A549 (cell line): Measurements from ENCODE around the gene ADCY10. TPM values are rescaled to one million over a fixed set of nuclear protein-coding genes. Genes with fewer than 3 reads are reported as not detected.

Experiments
- ATAC-seq, 2 experiments: fragments of 200-7000 bp in 1 of 2; fragments of >200 bp in 1 of 2; cut with Nextera tagmentation in 1 of 2; cut with Tn5 transposase in 1 of 2; 3 replicates each; pipeline versions ENCODE4 v1.8.0 to v1.9.1; 2018 to 2020; ENCODE audit warnings: mild to moderate bottlenecking in 1 of 2, moderate library complexity in 1 of 2
- CTCF ChIA-PET: fragments of 300-600 bp; sonication (Branson Sonifier 250); formaldehyde crosslinking; extraction: SDS; loops from one replicate; lab custom pipeline; 2021; ENCODE audit warnings: antibody characterized with exemption, inconsistent platforms; lab: Yijun Ruan, JAX
- POLR2A ChIA-PET: fragments of 350-600 bp; formaldehyde crosslinking; extraction: SDS; loops from one replicate; lab custom pipeline; 2021; ENCODE audit warnings: antibody characterized with exemption, inconsistent platforms; lab: Yijun Ruan, JAX
- DNase-seq, 2 experiments: peaks; one replicate each; pipeline versions ENCODE4 v3.0.0 to v3.0.0-alpha.2; 2011 to 2016; ENCODE audit warnings: low read depth in 1 of 2, low spot score in 1 of 2
- FAIRE-seq: peaks from 2 replicates; lab custom pipeline; 2011; peaks lifted over from hg19 to GRCh38; lab: Jason Lieb, UNC
- H3K27ac ChIP-seq, 2 experiments: fragments of >200 bp; sonication (Bioruptor Twin); formaldehyde crosslinking; 3 replicates each; pipeline ENCODE4 v1.5.1; 2016 to 2017
- H3K4me1 ChIP-seq: fragments of >200 bp; sonication (Bioruptor Twin); formaldehyde crosslinking; 3 replicates; pipeline ENCODE4 v1.6.1; 2016
- H3K4me2 ChIP-seq: fragments of >200 bp; sonication (Bioruptor Twin); formaldehyde crosslinking; 3 replicates; pipeline ENCODE4 v1.6.1; 2016
- H3K4me3 ChIP-seq: fragments of >200 bp; sonication (Bioruptor Twin); formaldehyde crosslinking; 3 replicates; pipeline ENCODE4 v1.5.1; 2016
- H3K9me3 ChIP-seq: fragments of >200 bp; sonication (Bioruptor Twin); formaldehyde crosslinking; 3 replicates; pipeline ENCODE4 v1.6.1; 2016
- BCL3 ChIP-seq: fragments of >200 bp; sonication (Bioruptor Twin); formaldehyde crosslinking; IDR thresholded peaks from 3 replicates; pipeline ENCODE4 v1.6.1; 2016
- EHF ChIP-seq: fragments of 250-450 bp; sonication (Bioruptor Pico); IDR thresholded peaks from 2 replicates; pipeline ENCODE4 v1.5.0; 2020; ENCODE audit warnings: mild to moderate bottlenecking
- ESRRA ChIP-seq: fragments of 150-350 bp; IDR thresholded peaks from 2 replicates; pipeline ENCODE4 v1.6.1; 2014; ENCODE audit warnings: mild to moderate bottlenecking, low read length, borderline replicate concordance
- FOSB ChIP-seq: fragments of 250-450 bp; sonication (Bioruptor Pico); IDR thresholded peaks from 2 replicates; pipeline ENCODE4 v1.5.0; 2020; ENCODE audit warnings: mild to moderate bottlenecking, moderate library complexity
- HEYL ChIP-seq: fragments of 250-450 bp; sonication (Bioruptor Pico); IDR thresholded peaks from 2 replicates; pipeline ENCODE4 v1.8.0; 2021; ENCODE audit warnings: mild to moderate bottlenecking, moderate library complexity
- HOXB13 ChIP-seq: fragments of 250-450 bp; sonication (Bioruptor Pico); IDR thresholded peaks from 2 replicates; pipeline ENCODE4 v1.5.0; 2020; ENCODE audit warnings: low read depth, mild to moderate bottlenecking, moderate library complexity
- HOXB5 ChIP-seq: fragments of 250-450 bp; sonication (Bioruptor Pico); IDR thresholded peaks from 2 replicates; pipeline ENCODE4 v1.5.0; 2020; ENCODE audit warnings: mild to moderate bottlenecking, moderate library complexity
- KDM1A ChIP-seq: fragments of 200-600 bp; sonication (generic); IDR thresholded peaks from 2 replicates; pipeline ENCODE4 v1.6.1; 2016; ENCODE audit warnings: low read depth, mild to moderate bottlenecking
- NFE2L2 ChIP-seq: fragments of 150-350 bp; conservative IDR thresholded peaks from 2 replicates; pipeline ENCODE4 v1.6.1; 2014; ENCODE audit warnings: low read length
- NR3C1 ChIP-seq: fragments of >200 bp; sonication (Bioruptor Twin); formaldehyde crosslinking; IDR thresholded peaks from 3 replicates; pipeline ENCODE4 v1.6.1; 2017
- PBX3 ChIP-seq: IDR thresholded peaks from 2 replicates; pipeline ENCODE4 v1.6.1; 2012
- PHF8 ChIP-seq: fragments of 200-600 bp; sonication (generic); IDR thresholded peaks from 2 replicates; pipeline ENCODE4 v1.6.1; 2016; ENCODE audit warnings: low read depth, mild to moderate bottlenecking, antibody characterized with exemption, moderate library complexity, borderline replicate concordance
- POLR2A ChIP-seq: IDR thresholded peaks from 2 replicates; pipeline ENCODE4 v1.6.1; 2012; ENCODE audit warnings: mild to moderate bottlenecking, low read length
- POLR2AphosphoS2 ChIP-seq: conservative IDR thresholded peaks from 2 replicates; pipeline ENCODE4 v1.6.1; 2012; ENCODE audit warnings: low read length, improper control_type of control experiment, inconsistent platforms
- RAD21 ChIP-seq, 2 experiments: fragments of >200 bp in 1 of 2; sonication (Bioruptor Twin) in 1 of 2; formaldehyde crosslinking in 1 of 2; IDR thresholded peaks in 1 of 2; conservative IDR thresholded peaks in 1 of 2; 2 replicates in 1 of 2; 3 replicates in 1 of 2; pipeline ENCODE4 v1.6.1; 2012 to 2018; ENCODE audit warnings: inconsistent platforms in 1 of 2
- RARB ChIP-seq: fragments of 250-450 bp; sonication (Bioruptor Pico); IDR thresholded peaks from 2 replicates; pipeline ENCODE4 v1.8.0; 2021; ENCODE audit warnings: mild to moderate bottlenecking, moderate library complexity
- RCOR1 ChIP-seq: fragments of 150-350 bp; IDR thresholded peaks from 2 replicates; pipeline ENCODE4 v1.6.1; 2014; ENCODE audit warnings: antibody characterized with exemption, low read length, low read depth
- RNF2 ChIP-seq: fragments of 200-600 bp; sonication (generic); IDR thresholded peaks from 2 replicates; pipeline ENCODE4 v1.6.1; 2016; ENCODE audit warnings: low read depth, mild to moderate bottlenecking, antibody characterized with exemption, moderate library complexity, borderline replicate concordance
- USF2 ChIP-seq: fragments of 450-650 bp; IDR thresholded peaks from 2 replicates; pipeline ENCODE4 v1.6.1; 2014; ENCODE audit warnings: antibody characterized with exemption
- ZC3H11A ChIP-seq: fragments of 450-650 bp; IDR thresholded peaks from 2 replicates; pipeline ENCODE4 v1.6.1; 2014; ENCODE audit warnings: antibody characterized with exemption, mild to moderate bottlenecking
- ZSCAN20 ChIP-seq: fragments of 250-450 bp; sonication (Bioruptor Pico); IDR thresholded peaks from 2 replicates; pipeline ENCODE4 v1.8.0; 2022; ENCODE audit warnings: mild to moderate bottlenecking, moderate library complexity
- WGBS: methylation state at CpG from one replicate; pipeline ENCODE4 v1.1.6; 2017; ENCODE audit errors: missing lambda C conversion rate; 5-methylcytosine and 5-hydroxymethylcytosine counted together
- polyA plus RNA-seq, 4 experiments: library from polyadenylated mRNA; depleted of rRNA in 3 of 4; stranded (reverse); fragments of >200 nt; fragmentation: RNase III in 1 of 4; extraction: RNeasy Plus Mini Kit Qiagen cat#74134 plus additional on column Dnase treatment in 1 of 4; gene quantifications; 2 replicates in 3 of 4; 3 replicates in 1 of 4; pipeline ENCODE4 v1.2.3, GENCODE V29; 2011 to 2017

Gene ADCY10
- polyA plus RNA-seq, 2 of the 4 experiments (the other 2 are of a cell fraction) = 0.03 to 0.18 TPM

- CTCF ChIA-PET = interaction anchor here (0.6 to 1.2 kb wide), 3 partner anchors 15 to 152 kb away, joined by 3 read pairs; no protein-coding TSS in a partner anchor
- H3K27ac ChIP-seq = no peak overlapping the region
- POLR2A ChIA-PET = no interaction called here
- H3K4me3 ChIP-seq = no peak overlapping the region
- H3K4me1 ChIP-seq = peaks cover 24% of the 10 kb centered on the region
- FAIRE-seq (no peak), ATAC-seq (no peak), DNase-seq (no peak)
- no peak overlapping the region for H3K4me2 ChIP-seq
- H3K9me3 ChIP-seq = no peaks in the 10 kb centered on the region
- 76% methylated on average over 9 of the region's 9 CpGs for WGBS
- no peak for TF ChIP-seq ZC3H11A
- TF ChIP-seq FOSB (CRISPR knock-in tag) = no peak
- no peak for TF ChIP-seq RARB (CRISPR knock-in tag)
- no peak for TF ChIP-seq HOXB13
- no peak for TF ChIP-seq RCOR1
- TF ChIP-seq PBX3 = no peak
- TF ChIP-seq KDM1A = no peak
- TF ChIP-seq NR3C1 = no peak
- no peak for TF ChIP-seq PHF8
- TF ChIP-seq HOXB5 = no peak
- TF ChIP-seq RNF2 = no peak
- no peak for TF ChIP-seq POLR2A
- no peak for TF ChIP-seq BCL3
Observed at GRCh38 chr1:167824163-167824794, 89.7 kb downstream of the ADCY10 start.

GRCh38 chr1:167821969-167822685 lies 91.8 kb downstream of the ADCY10 start:
- H3K9me3 ChIP-seq = no peaks in the 10 kb centered on the region
- ChIA-PET POLR2A (no interaction called here), CTCF (no interaction called here)
- H3K4me3 ChIP-seq = no peak overlapping the region
- peaks cover 24% of the 10 kb centered on the region for H3K4me1 ChIP-seq
- TF ChIP-seq HOXB5 = no peak
- TF ChIP-seq FOSB (CRISPR knock-in tag) = no peak
- TF ChIP-seq ZSCAN20 (CRISPR knock-in tag) = no peak
- no peak for TF ChIP-seq USF2
- no peak for TF ChIP-seq RAD21 (conservative IDR thresholded peaks at IDR 0.05 in 1 of 2, IDR thresholded peaks at IDR 0.05 in 1 of 2)
- TF ChIP-seq ESRRA = no peak
- TF ChIP-seq RCOR1 = no peak
- TF ChIP-seq EHF (CRISPR knock-in tag) = no peak
- TF ChIP-seq POLR2AphosphoS2 = no peak
- no peak for TF ChIP-seq HEYL (CRISPR knock-in tag)
- no peak for TF ChIP-seq NFE2L2
- H3K27ac ChIP-seq = peak overlapping the region; percentile 3 to 87; a peak in 3 of 6 replicates
- peak overlapping the region; percentile 37 for H3K4me2 ChIP-seq
- FAIRE-seq = no peak
- 58% methylated on average over 4 of the region's 4 CpGs for WGBS
- no peak for ATAC-seq
- peak in 1 of 2 experiments; percentile 9 for DNase-seq
